ENCODE results near the gene SNAI3.
"Not testable (repeated sequence)": the region's sequence is repeated elsewhere in the genome, so short reads cannot be mapped to it uniquely, and the experiment has no call there.

The SNAI3 gene

DNA sequence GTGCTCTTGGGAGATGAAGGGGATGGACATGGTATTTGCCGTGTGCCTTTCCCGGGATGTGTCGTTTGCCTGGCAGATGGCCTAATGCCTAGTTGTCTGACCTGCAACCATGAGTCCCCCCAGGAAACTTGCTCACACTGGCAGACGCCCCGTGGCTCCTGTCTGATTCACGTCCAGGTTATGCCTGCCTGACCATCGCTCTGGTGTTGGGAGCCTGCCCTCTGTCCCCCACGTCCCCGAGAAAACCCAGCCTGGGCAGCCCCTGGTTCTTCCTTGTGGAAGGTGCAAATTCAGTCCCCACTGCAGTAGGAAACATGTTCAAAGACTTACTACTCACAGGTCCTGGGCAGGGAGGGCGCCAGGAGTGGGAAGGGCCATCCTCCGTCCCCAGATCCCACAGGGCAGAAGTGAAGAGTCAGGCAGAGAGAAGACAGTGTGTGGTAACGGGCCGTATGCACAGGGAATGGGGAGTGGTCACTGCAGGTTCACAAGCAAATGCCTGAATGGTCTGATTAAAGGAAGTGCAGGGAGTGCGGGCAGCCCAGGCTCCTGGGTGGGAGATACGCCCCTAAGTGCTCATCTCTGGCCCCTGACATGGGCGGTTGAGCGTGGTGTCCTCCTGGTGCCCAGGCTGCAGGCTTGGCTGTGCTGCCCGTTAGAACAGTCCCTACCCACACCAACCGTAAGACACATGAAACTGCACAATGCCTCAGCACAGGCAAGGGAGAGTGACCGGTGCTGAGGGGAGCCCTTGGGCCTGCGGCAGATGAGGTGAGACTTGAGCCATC is 4.2 kb upstream of the SNAI3 start:
- no peak for DNase-seq (ENCODE audit: low read depth)

DNA sequence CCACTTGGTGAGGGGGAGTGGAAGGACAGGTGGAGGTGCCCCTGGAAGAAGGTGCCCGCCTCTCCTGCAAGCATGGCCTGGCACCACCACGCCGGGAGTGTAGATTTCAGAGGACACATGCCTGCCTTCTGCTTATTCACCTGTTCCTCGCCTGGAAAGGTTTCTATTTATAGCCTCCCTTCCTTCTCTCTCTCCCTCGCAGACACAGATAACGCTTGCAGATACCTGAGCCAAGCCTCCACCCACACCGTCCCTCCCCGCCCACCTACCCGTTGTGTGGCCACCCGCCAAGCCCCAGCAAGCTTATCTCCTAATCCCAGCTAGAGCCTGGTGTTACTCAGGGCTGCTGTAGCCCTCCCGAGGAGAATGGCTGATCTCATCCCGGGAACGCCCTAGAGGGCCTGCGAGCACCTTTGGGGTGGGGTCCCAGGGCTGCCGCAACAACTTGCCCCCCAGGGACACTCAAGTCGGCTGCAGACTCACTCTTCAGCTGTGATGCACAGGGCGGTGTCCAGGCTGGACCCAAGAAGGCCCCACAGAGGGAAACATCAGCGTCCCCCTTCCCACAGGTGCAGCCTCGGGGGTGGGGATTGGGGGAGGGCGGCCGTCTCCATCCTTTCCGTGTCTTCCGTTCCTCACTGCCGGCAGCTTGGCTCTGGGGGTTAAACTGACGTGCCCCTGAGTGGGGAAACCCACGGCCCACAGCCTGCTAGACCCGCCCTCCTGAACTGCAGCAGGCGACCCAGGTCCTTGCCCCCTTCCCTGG is 1.9 kb upstream of the SNAI3 start:
- DNase-seq (ENCODE audit: low read depth) = no peak

DNA sequence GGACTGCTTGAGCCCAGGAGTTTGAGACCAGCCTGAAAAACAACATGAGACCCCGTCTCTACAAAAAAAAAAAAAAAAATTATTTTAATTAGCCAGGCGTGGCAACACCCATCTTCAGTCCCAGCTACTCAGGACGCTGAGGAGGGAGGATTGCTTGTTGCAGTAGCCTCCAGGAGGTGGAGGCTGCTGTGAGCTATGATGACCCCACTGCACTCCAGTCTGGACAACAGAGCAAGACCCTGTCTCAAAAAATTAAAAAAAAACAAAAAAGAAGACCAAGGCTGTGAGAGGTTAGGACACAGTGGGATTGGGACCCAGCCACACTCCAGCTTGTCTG is 1.3 kb upstream of the SNAI3 start:
- DNase-seq (ENCODE audit: low read depth) = no peak

DNA sequence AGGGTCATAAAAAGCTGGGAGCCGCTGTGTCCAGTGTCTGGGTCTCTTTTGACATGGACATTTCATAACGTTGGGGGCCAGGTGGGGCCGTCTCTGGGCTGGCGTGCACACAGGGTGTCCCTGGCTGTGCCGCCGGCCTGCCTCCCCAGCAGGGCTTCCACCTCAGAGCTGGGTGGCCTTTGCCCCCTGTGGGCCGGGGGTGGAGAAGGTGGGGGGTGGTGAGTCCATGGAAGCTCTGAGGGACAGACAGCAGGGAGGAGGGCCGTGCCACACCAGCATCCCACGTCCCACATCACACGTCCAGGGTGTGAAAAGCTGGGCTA is 908 bp upstream of the SNAI3 start:
- no peak for DNase-seq (ENCODE audit: low read depth)

DNA sequence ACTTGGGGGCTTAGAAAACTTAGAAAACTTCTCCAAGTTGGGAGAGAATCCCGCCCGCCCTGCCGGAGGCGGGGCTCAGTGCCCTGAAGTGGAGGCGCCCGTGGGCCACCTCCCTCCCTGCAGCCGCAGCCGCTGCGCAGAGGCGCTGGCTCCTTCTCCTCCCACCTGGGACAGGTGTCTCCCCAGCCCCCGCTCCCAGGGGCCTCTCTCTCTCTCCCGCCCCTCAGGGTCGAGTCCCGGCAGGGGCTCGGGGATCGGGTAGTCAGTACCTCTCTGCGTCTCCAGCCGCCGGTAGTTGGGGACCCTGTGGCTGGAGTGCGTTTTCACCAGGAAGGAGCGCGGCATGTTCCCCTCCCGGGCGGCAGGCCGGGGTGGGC is 257 bp downstream of the SNAI3 start:
- DNase-seq (ENCODE audit: low read depth) = no peak

DNA sequence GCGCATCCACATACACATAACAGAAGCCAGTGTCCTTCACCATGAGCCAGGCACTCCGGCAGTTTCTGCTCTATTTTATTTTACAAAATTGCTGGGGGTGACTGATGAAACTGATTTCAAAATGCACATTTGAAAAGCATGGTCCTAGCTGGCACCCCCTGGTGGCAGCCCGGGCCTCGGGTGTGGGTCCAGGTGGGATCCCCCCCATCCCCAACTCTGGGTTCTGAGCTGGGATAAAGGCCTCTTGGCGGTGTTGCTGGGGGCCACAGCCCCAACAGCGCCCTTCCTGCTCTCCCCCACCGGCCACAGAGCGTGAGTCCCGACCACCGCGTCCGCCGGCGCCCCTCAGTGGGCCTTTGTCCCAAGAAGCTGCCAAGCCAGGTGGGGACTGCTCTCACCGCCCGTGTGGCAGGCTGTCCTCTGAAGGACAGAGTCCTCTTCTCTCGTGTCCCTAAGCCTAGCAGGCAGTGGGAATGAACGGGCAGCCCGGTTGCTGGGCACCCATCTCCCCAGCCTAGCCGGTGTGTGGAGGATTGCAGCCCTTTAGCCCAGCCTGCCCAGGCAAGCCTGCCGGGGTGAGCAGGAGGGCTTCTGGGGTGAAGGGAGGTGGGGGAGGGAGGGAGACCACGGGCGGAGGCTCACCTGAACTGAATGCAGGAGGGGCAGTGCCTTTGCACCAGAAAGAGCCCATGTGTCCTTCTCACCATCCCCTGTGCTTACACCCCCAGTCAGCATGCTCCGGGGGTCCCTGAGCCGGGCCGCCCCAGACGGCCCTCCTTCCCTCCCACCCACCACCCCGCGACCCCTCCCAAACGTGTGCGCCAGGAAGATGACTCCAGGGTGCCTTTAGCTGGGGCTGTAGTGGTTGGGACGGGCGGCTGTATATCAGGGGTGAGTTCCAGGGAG is 898 bp downstream of the SNAI3 start:
- peak; percentile 55 for DNase-seq (ENCODE audit: low read depth)

DNA sequence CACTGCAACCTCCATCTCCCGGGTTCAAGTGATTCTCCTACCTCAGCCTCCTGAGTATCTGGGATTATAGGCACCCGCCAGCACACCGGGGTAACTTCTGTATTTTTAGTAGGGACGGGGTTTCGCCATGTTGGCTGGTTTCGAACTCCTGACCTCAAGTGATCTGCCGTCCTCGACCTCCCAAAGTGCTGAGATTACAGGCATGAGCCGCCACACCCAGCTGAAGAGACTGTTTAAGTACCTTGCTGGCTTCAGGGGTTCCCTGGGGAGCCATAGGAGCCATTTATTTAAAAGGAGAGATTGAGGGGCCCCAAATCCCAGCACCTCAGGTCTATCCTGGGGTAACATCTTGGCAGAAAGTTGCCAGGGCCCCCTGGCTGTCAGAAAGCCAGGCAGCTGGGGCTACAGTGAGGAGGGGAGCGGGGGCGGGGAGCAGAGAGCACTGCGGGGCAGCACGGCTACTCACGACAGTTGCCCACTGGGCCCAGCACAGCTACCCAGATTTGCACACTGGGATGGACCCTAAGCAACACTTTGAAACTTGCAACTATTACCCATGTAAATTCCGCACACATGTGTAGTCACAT is 1.6 kb downstream of the SNAI3 start:
- DNase-seq (ENCODE audit: low read depth) = no peak

DNA sequence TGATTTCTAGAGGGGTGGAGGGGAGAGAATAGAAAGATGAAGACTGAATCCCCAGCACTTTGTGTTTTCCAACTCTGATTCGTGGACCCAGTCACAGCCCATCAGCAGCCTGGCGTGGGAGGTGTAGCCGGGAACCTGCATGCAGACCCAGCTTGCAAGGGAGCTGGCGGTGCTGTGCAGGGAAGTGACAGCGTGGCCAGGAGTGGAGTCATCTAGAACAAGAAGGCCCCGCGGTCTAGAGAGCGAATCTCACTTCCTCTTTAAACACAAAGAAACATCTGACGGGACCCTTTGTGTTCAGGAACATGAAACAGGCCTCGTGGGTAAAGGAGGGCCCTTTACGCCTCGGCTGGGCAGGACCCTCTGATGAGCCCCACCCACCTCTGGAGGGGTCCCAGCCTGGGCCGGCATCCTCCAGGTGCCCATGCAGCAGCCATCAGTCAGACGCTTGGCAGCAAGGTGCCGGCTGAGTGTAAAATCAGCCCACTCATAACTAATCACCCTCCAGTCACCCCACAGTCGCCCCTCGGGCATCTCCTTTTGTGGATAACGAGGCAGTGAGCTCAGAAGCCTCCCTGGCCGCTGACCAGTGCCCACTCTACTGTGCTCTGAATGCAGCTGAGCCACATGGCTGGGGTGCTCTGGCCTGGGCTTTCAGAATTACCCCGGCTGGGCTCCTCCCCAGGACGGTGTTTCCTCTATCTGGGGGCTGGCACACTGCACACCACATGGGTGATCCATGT is 4.4 kb downstream of the SNAI3 start:
- no peak for DNase-seq (ENCODE audit: low read depth)

DNA sequence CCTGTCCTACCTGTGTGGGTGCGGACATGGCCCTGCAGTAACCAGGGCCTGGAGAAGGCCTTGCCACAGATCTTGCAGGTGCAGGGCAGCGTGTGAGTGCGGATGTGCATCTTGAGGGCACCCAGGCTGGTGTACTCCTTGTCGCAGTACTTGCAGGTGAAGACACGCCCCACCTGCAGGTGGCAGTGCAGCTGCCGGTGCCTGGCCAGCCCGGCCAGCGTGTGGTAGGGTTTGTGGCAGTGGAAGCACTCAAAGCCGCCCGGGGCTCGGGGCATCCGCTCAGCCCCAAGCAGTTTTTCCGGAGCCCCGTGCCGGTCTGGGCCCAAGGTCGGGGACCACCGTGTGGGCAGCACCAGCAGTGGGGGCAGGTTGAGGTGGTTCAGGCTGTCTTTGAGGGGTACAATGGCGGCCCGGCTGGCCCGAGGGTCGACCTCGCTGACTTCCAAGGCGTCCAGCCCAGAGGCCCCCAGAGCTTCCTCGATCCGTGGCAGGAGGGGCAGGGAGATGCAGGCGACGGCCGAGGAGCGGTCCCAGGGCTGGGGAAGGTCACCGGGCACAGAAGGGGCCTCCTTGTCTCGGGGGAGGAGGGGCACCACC is 5.1 kb downstream of the SNAI3 start:
- no peak for DNase-seq (ENCODE audit: low read depth)

DNA sequence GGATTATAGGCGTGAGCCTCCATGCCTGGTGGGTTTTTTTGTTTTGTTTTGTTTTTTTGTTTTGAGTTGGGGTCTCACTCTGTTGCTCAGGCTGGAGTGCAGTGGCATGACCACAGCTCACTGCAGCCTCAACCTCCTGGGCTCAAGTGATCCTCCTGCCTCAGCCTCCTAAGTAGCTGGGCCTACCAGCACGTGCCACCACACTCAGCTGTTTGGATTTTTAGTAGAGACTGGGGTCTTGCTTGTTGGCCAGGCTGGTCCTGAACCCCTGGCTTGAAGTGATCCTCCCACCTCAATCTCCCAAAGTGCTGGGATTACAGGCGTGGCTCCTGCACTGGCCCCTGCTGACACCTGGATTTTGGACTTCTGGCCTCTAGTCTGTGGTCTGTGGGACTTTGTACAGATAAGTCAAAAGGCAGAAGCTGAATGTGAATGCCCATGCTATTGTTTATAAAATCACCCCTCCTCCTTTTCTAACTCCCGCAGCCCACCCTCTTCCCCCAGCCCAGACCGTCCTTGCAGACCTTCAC is 5.7 kb downstream of the SNAI3 start:
- no peak for DNase-seq (ENCODE audit: low read depth)

DNA sequence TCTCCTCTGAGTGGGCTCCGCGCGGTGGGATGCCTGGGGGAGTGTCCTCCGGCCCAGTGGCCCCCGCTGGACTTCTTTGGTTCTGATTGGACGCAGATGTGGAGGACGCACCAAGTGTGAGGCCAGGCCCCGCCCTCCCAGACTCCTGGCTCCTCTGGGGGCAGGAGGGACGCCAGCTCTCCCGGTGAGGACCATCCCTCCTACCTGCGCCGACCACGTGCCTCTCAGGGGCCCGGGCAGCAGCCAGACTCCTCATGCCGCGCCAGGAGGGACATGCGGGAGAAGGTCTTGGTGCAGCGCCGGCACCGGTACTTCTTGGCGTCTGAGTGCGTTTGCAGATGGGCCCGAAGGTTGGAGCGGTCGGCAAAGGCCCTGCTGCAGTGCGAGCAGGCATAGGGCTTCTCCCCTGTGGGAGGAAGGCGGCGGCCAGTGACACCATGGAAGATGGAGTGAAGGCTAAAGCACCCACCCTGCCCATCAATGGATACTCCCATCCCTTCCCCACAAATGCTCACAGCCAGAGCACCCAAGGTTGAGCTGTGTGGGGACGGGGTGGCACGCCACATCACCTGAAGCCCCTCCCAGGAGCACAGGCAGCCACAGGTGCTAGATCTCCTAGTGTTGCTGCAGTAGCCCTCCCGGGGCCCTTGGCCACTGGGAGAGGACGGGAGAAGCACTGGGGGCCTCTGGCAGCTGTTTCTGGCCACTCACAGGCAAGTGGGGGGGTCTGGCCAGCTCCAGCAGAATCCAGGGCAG is 7.9 kb downstream of the SNAI3 start:
- DNase-seq (ENCODE audit: low read depth) = no peak

DNA sequence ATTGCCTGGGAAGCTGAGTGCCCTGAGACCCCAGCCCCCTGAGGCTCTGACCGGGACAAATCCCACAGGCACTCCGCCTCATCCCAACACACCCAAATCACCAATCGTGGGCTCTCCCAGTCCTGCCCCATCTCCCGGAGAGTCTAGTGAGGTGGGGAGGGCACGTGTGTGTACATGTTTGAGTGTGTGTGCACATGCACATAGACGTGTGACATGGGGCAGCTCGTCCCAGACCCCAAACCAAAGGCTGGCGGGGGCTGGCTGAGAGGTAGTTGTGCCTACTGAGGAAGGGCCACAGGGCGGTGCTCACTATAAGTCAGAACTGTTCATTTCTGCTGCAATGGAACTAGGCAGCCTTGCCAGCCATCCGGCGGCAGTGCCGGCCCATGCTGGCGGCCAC is 8.6 kb downstream of the SNAI3 start:
- DNase-seq (ENCODE audit: low read depth) = no peak

DNA sequence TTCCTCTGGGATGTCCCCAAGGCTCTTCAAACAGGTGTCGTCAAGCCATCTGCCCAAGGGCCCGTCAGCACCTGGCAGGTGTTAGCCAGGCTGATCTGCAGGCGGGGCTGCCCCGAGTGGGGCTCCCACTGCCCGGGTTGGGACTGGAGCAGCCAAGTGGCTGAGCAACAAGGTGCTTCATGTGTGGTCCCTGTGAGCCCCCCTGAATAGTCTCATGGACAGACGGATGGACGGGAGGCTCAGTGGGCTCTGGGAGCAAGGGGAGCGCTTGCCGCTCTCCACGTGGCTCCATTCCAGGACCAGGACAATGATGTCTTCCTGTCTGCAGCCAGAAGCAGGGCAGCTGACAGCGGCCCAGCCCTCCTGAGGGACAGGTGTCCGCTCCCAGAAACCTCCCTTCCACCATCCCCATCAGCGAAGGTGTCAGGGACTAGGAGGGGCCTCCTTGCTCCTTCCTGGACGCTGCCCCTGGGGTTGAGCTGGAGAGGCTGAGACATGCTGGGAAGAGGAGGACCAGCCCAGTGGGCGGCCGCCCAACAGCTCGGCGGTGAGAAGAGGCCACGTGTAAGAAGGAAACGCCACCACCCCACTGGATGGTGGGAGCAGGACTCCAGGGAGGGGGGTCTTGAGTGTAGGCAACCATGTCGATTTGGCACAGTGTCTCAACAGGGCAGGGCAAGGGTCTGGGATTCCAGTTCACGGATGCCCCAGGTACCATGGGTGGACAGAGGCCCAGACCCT is 9.6 kb downstream of the SNAI3 start:
- DNase-seq (ENCODE audit: low read depth) = no peak

DNA sequence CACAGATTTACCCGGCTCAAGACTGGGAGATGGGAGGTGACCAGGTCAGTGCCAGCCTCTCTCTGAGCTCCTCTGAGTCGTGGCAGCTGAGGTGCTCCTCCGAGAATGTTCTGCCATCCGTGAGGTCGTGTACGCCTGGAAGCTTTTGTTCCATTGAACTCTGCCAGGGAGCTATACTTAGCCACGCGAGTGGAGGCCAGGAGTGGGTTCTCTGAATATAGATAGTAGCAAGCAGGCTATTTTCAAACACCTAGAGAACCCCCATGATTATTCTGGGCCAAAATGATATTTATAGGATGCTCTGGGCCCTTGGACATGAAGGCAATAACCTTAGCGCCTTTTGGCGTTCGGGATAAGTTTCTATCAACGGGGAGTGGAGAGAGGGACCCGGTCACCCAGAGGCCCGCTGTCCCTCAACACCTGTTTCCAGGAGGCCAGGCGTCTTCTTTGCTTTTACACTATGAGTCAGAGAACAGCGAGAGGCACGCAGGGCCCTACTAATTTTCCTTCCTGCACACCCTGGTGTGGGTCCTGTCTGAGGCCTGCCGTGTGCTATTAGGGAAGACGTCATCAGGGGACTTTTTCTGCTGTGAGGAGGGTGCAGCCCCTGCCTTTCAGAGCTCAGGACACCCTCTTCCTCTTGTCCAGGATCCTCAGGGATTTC is 12.5 kb downstream of the SNAI3 start:
- DNase-seq (ENCODE audit: low read depth) = no peak

DNA sequence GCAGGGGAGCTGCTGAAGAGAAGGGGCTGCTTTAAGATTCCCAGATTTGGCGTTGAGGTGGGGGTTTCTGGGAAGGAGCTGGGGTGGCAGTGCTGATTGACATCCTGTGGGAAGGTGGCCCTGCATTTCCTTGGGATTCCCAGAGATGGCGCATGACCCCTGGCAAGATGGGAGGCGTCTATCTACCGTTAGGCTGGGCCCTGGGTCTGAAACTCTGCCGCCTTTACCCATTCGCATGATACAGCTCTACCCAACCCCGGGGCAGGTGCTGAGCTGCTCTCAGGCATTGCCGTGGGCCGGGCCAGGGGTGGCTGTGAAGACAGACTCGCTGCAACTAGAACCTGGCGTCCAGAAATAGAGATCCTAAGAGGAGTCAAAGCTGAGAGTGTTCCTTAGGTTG is 13.5 kb downstream of the SNAI3 start:
- no peak for DNase-seq (ENCODE audit: low read depth)

DNA sequence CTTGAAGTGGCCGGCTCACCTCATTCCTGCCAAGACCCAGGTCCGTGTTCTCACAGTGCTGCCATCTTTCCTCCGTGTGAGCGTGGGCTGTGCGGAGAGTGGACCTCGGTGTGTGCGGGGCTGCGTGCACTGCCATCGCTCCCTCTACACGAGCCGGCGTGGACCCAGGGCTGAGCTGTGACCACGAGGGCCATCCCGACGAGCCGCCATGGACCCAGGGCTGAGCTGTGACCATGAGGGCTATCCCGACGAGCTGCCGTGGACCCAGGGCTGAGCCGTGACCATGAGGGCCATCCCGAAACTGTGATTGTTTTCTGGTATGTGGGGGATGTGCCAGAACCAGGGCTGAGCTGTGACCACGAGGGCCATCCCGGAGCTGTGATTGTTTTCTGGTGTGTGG is 14.5 kb downstream of the SNAI3 start:
- no peak for DNase-seq (ENCODE audit: low read depth)

DNA sequence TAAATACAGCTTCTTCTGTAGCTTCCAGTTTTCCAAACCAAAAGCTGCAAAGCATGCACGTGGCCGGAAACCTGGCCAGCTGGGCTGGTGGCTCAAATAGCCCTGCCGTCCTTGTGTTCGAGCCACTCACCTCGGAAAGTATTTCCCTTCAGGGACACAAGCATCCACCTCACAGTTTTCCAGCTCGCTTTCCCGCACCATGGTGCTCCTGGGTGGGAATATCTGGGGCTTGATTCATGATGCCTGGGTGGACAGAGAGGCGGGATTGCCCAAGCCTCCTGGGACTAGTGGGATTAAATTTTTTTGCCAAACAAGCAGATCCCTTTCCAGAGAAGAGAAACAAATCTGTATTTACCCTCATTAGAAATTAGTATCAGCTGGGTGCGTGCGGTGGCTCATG is 16.3 kb downstream of the SNAI3 start:
- DNase-seq (ENCODE audit: low read depth) = no peak

DNA sequence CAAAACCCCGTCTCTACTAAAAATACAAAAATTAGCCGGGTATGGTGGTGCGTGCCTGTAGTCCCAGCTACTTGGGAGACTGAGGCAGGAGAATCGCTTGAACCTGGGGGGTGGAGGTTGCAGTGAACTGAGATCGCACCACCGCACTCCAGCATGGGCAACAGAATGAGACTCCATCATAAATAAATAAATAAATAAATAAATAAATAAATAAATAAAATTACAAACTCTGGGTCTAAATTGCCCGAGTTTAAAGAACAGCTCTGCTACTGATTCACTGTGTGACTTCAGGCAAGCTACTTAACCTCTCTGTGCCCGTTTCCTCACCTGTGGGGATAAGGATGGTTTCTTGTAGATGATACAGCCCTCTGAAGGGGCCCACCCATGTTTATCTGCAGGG is 16.8 kb downstream of the SNAI3 start:
- DNase-seq (ENCODE audit: low read depth) = not testable (repeated sequence)

DNA sequence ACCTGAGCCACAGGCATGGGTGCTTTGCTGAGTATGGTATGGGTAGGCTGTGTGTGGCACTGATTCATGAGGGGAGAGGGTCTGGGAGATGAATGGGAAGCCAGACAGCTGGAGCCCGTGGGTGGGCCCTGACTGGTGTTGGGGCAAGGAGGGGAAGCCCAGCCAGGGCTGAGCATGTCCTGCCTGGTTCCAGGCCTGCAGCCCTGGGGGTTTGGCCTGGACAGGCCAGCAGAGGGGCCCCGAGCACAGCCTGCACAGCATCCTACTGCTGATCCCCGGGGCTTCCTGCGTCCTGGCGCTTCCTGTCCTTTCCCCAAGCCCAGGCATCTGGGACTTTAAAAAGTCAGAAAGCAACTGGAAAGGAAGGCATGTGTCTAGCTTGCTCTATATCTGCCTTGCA is 18.8 kb downstream of the SNAI3 start:
- DNase-seq (ENCODE audit: low read depth) = no peak
